Activated B cell treated with CpG ODN at 0.5 μM for 24 hours (primary cell): ENCODE results near the gene OSBPL1A. TPM values are rescaled to one million over a fixed set of nuclear protein-coding genes. Genes with fewer than 3 reads are reported as not detected.

Experiments
- ATAC-seq: fragments of 200-7000 bp; cut with Tn5 transposase; one replicate; pipeline ENCODE4 v1.10.0; 2021; ENCODE audit warnings: low read depth, mild to moderate bottlenecking, moderate library complexity
- CTCF ChIA-PET: fragments of 350-600 bp; sonication (Branson Sonifier 250); formaldehyde crosslinking; loops from one replicate; lab custom pipeline; 2021; ENCODE audit warnings: antibody characterized with exemption; lab: Charles Lee
- POLR2A ChIA-PET: fragments of 350-600 bp; sonication (Branson Sonifier 250); formaldehyde crosslinking; loops from one replicate; lab custom pipeline; 2021; ENCODE audit warnings: antibody characterized with exemption; lab: Charles Lee
- DNase-seq: peaks from one replicate; pipeline ENCODE4 v3.0.0; 2022
- H3K27ac Mint-ChIP-seq: one replicate; pipeline ENCODE4 v1.8.0; 2020; ENCODE audit warnings: mixed read lengths
- H3K27me3 Mint-ChIP-seq: one replicate; pipeline ENCODE4 v1.8.0; 2021; ENCODE audit warnings: mixed read lengths
- H3K36me3 Mint-ChIP-seq: one replicate; pipeline ENCODE4 v1.8.0; 2021; ENCODE audit warnings: low read depth, mixed read lengths
- H3K4me1 Mint-ChIP-seq: one replicate; pipeline ENCODE4 v1.8.0; 2021; ENCODE audit warnings: mixed read lengths
- H3K4me3 Mint-ChIP-seq: one replicate; pipeline ENCODE4 v1.8.0; 2020; ENCODE audit warnings: mild to moderate bottlenecking, mixed read lengths
- H3K9me3 Mint-ChIP-seq: one replicate; pipeline ENCODE4 v1.8.0; 2020; ENCODE audit warnings: mixed read lengths
- intact Hi-C: fragments of 100-400 bp; cut with micrococcal nuclease; formaldehyde crosslinking; loops from one replicate; pipeline ENCODE4 v1.15.1; 2024
- total RNA-seq: library from RNA; stranded (reverse); gene quantifications from 2 replicates; pipeline ENCODE4 v1.2.3, GENCODE V29; 2022
- TF ChIP-seq, protein P1 (sequence below): fragments of 200-600 bp; IDR thresholded peaks from one replicate; pipeline ENCODE4 v1.8.0; 2022; ENCODE audit warnings: antibody characterized with exemption, mild to moderate bottlenecking

The OSBPL1A gene
- total RNA-seq, 1 donor from 2014 or later: 0.80 TPM

DNA sequence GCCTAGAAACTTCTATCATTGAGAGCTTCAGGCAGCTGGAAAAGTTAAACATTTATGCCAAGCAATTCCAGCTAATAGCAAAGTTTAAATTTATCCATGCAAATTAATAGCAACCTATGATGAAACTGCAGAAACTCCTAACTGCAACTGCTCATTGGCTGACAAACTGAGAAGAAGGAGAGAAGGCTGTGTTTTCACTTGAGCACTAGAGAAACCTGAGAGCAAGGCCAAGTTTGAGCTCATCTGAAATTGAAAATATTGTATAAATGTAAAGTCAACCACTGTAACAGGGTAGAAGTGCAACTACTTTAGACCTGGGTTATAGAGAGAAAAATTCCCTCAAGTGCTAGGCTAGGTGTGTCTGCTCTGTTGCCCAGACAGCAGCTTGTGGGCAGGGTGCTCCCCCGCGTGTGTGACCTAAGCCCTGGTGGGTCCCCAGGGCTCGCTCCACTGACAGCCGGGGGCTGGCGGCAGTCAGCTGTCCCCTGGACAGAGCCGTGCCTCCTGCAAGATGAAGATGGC lies 208.6 kb downstream of the OSBPL1A start:
- intact Hi-C loops: loop anchor here (1.0 kb wide), 1 partner anchor 12 kb away; no protein-coding TSS in a partner anchor
- Mint-ChIP-seq H3K9me3 (no peaks in the 10 kb centered on the region), H3K27me3 (peaks cover 13% of the 10 kb centered on the region), H3K4me3 (no peak overlapping the region), H3K27ac (no peak overlapping the region), H3K36me3 (no peaks in the 10 kb centered on the region), H3K4me1 (peaks cover 21% of the 10 kb centered on the region)
- ATAC-seq (peak; percentile 62), DNase-seq (no peak)
- TF ChIP-seq, protein P1, sequence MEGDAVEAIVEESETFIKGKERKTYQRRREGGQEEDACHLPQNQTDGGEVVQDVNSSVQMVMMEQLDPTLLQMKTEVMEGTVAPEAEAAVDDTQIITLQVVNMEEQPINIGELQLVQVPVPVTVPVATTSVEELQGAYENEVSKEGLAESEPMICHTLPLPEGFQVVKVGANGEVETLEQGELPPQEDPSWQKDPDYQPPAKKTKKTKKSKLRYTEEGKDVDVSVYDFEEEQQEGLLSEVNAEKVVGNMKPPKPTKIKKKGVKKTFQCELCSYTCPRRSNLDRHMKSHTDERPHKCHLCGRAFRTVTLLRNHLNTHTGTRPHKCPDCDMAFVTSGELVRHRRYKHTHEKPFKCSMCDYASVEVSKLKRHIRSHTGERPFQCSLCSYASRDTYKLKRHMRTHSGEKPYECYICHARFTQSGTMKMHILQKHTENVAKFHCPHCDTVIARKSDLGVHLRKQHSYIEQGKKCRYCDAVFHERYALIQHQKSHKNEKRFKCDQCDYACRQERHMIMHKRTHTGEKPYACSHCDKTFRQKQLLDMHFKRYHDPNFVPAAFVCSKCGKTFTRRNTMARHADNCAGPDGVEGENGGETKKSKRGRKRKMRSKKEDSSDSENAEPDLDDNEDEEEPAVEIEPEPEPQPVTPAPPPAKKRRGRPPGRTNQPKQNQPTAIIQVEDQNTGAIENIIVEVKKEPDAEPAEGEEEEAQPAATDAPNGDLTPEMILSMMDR: no peak
- ChIA-PET CTCF (interaction anchor here (3.5 kb wide), 1 partner anchor 12 kb away, joined by 28 read pairs; no protein-coding TSS in a partner anchor), POLR2A (no interaction called here)

DNA sequence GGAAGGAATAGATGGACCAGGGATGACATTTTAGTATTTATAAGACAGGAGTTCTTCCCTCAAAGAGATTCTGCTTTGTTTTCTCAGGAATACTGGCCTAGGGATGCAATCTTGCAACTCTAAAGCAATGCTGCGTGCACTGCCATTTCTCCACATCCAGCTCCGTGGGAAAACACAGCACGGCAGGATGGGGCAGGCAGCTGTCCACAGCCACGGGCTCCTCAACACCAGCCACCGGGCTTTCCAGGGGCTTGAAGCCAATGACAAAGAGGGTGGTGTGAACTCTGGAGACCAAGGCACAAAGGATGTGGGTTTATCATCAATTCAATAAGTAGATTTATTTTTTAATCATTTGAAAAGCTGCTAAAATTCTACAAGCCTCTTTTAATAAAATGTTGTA lies 209.5 kb downstream of the OSBPL1A start:
- no peak for DNase-seq
- no peak overlapping the region for H3K27ac Mint-ChIP-seq
- POLR2A ChIA-PET: no interaction called here
- peaks cover 13% of the 10 kb centered on the region for H3K27me3 Mint-ChIP-seq
- no peak overlapping the region for H3K4me3 Mint-ChIP-seq
- no peaks in the 10 kb centered on the region for H3K36me3 Mint-ChIP-seq
- no peaks in the 10 kb centered on the region for H3K9me3 Mint-ChIP-seq
- CTCF ChIA-PET: interaction anchor here (1.6 to 3.5 kb wide), 2 partner anchors 11 to 50 kb away, joined by 5 to 28 read pairs; partner anchors contain the start of gene CABYR
- intact Hi-C loops: no loop called here
- ATAC-seq: no peak
- H3K4me1 Mint-ChIP-seq: peaks cover 21% of the 10 kb centered on the region
- TF ChIP-seq, protein P1: no peak

DNA sequence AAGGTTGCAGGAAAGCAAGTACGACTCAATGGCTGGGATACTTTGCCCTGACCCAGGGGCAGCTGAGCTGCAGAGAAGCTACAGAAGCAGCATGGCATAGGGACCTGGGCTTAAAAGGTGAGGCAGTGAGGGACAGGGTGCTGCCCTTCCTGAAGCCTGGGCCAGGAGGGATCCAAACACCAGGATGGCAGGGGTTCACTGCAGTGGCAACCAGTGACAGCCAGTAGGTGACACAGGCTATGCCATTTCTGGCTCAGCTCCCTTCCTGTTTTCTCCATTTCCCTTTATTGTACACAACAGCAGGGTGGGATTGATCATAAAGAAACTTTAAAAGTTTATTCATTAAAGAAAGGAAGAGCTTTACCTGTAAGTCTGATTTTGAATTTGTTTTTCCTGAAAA lies 209.9 kb downstream of the OSBPL1A start:
- CTCF ChIA-PET: interaction anchor here (1.0 to 3.5 kb wide), 3 partner anchors 9 to 49 kb away, joined by 3 to 28 read pairs (median 5); partner anchors contain the start of gene CABYR

DNA sequence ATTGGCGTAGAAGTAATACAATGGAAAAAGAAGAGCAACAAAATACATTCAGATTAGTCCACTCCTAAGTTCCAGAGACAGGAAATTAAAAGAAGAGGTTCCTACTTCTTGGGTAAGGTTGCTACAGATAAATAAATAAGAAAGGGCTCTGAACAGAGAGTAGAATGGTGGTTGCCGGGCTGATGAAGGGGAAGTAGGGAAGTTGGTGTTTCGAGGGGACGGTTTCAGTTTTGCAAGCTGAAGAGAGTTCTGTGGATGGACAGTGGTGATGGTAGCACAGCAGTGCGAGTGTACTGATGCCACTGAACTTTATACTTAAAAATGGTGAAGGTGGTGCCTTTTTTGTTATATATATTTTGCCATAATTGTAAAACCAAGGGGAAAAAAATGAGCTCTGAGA lies 210.6 kb downstream of the OSBPL1A start:
- H3K4me3 Mint-ChIP-seq: peak overlapping the region; percentile 68
- ChIA-PET CTCF (interaction anchor here (1.0 to 3.5 kb wide), 3 partner anchors 8 to 49 kb away, joined by 3 to 28 read pairs (median 5); partner anchors contain the start of gene CABYR), POLR2A (interaction anchor here (0.5 to 1.5 kb wide), 3 partner anchors 10 to 1340 kb away, joined by 3 to 4 read pairs (median 4); partner anchors contain the start of gene CABYR)
- no peaks in the 10 kb centered on the region for H3K36me3 Mint-ChIP-seq
- H3K27ac Mint-ChIP-seq: peak overlapping the region; percentile 27
- H3K9me3 Mint-ChIP-seq: no peaks in the 10 kb centered on the region
- intact Hi-C loops: no loop called here
- peak; percentile 61 for ATAC-seq
- no peak for DNase-seq
- peaks cover 21% of the 10 kb centered on the region for H3K4me1 Mint-ChIP-seq
- H3K27me3 Mint-ChIP-seq: peaks cover 9% of the 10 kb centered on the region
- TF ChIP-seq, protein P1: no peak

More for the DNA sequence above, 209.9 kb downstream of the OSBPL1A start:
- intact Hi-C loops: no loop called here
- H3K27ac Mint-ChIP-seq: no peak overlapping the region
- H3K4me3 Mint-ChIP-seq: no peak overlapping the region
- H3K36me3 Mint-ChIP-seq: no peaks in the 10 kb centered on the region
- TF ChIP-seq, protein P1: no peak
- POLR2A ChIA-PET: interaction anchor here (0.5 to 1.5 kb wide), 3 partner anchors 11 to 1340 kb away, joined by 3 to 4 read pairs (median 4); partner anchors contain the start of gene CABYR
- peaks cover 21% of the 10 kb centered on the region for H3K4me1 Mint-ChIP-seq
- no peak for ATAC-seq
- no peak for DNase-seq
- no peaks in the 10 kb centered on the region for H3K9me3 Mint-ChIP-seq
- peaks cover 12% of the 10 kb centered on the region for H3K27me3 Mint-ChIP-seq

DNA sequence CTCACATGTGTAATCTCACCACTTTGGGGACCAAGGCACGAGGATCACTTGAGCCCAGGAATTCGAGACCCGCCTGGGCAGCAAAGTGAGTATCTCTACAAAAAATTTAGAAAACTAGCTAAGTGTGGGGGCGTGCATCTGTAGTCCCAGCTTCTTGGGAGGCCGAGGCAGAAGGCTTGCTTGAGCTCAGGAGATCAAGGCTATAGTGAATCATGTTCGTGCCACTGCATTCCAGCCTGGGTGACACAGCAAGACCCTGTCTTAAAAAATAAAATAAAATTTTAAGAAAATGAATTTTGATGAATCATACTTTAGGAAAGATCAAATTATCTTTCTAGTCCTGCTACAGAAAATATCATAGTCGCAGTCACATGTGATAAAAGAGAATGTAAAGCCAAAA lies 211.8 kb downstream of the OSBPL1A start:
- no peak for ATAC-seq
- POLR2A ChIA-PET: no interaction called here
- H3K9me3 Mint-ChIP-seq: no peaks in the 10 kb centered on the region
- CTCF ChIA-PET: interaction anchor here (1.5 kb wide), 1 partner anchor 9 kb away, joined by 3 read pairs; no protein-coding TSS in a partner anchor
- H3K4me3 Mint-ChIP-seq: no peak overlapping the region
- H3K27ac Mint-ChIP-seq: no peak overlapping the region
- peaks cover 9% of the 10 kb centered on the region for H3K27me3 Mint-ChIP-seq
- H3K4me1 Mint-ChIP-seq: peaks cover 21% of the 10 kb centered on the region
- intact Hi-C loops: no loop called here
- H3K36me3 Mint-ChIP-seq: no peaks in the 10 kb centered on the region
- no peak for DNase-seq
- TF ChIP-seq, protein P1: no peak
